MM.1S (cell line): ENCODE measurements around the gene STRN.

Experiments used
- CTCF ChIP-seq: fragments of 300-600 bp; sonication (generic); IDR thresholded peaks from 2 replicates; pipeline ENCODE4 v1.5.1; 2016; ENCODE audit warnings: antibody characterized with exemption, low read length, mixed read lengths
- EZH2phosphoT487 ChIP-seq: fragments of 300-600 bp; sonication (generic); IDR thresholded peaks from 2 replicates; pipeline ENCODE4 v1.6.1; 2018; ENCODE audit warnings: antibody characterized with exemption, low read length

- TF ChIP-seq CTCF (no peak), EZH2phosphoT487 (no peak)
These were observed 167.6 kb downstream of the STRN start for GRCh38 chr2:36798724-36799123.
